Hepatocyte (in vitro differentiated cells): Measurements from ENCODE around the gene C12orf56. TPM values are rescaled to one million over a fixed set of nuclear protein-coding genes. Genes with fewer than 3 reads are reported as not detected.

Source experiments
- DNase-seq: peaks from one replicate; pipeline ENCODE4 v3.0.0-alpha.2; 2016; ENCODE audit warnings: low spot score
- H2AFZ ChIP-seq: fragments of 200-600 bp; sonication (generic); 2 replicates; pipeline ENCODE4 v1.6.0; 2016; ENCODE audit warnings: antibody characterized with exemption, mild to moderate bottlenecking
- H3K27ac ChIP-seq: fragments of 200-600 bp; sonication (generic); 2 replicates; pipeline ENCODE4 v1.5.1; 2016; ENCODE audit warnings: mild to moderate bottlenecking
- H3K27me3 ChIP-seq: fragments of 200-600 bp; sonication (generic); 2 replicates; pipeline ENCODE4 v1.6.1; 2016
- H3K36me3 ChIP-seq: fragments of 200-600 bp; sonication (generic); replicated peaks from 2 replicates; pipeline ENCODE4 v1.5.1; 2016; ENCODE audit warnings: low read depth; ENCODE audit not compliant: insufficient read depth
- H3K4me1 ChIP-seq: fragments of 200-600 bp; sonication (generic); 2 replicates; pipeline ENCODE4 v1.5.1; 2016; ENCODE audit warnings: mild to moderate bottlenecking, moderate library complexity; ENCODE audit not compliant: insufficient read depth
- H3K4me2 ChIP-seq: fragments of 200-600 bp; sonication (generic); 2 replicates; pipeline ENCODE4 v1.6.0; 2016
- H3K4me3 ChIP-seq: fragments of 200-600 bp; sonication (generic); 2 replicates; pipeline ENCODE4 v1.5.1; 2016; ENCODE audit warnings: mild to moderate bottlenecking
- H3K79me2 ChIP-seq: fragments of 200-600 bp; sonication (generic); 2 replicates; pipeline ENCODE4 v1.6.0; 2017; ENCODE audit warnings: mild to moderate bottlenecking
- H3K9me2 ChIP-seq: fragments of 200-600 bp; sonication (generic); replicated peaks from 2 replicates; pipeline ENCODE4 v1.6.0; 2017; ENCODE audit warnings: mild to moderate bottlenecking; ENCODE audit not compliant: insufficient read depth
- H3K9me3 ChIP-seq: fragments of 200-600 bp; sonication (generic); 2 replicates; pipeline ENCODE4 v1.5.1; 2016; ENCODE audit warnings: low read depth, mild to moderate bottlenecking
- H4K20me1 ChIP-seq: fragments of 200-600 bp; sonication (generic); 2 replicates; pipeline ENCODE4 v1.6.0; 2016; ENCODE audit warnings: mild to moderate bottlenecking; ENCODE audit not compliant: insufficient read depth, poor library complexity, severe bottlenecking
- EZH2 ChIP-seq: fragments of 200-600 bp; sonication (generic); IDR thresholded peaks from 2 replicates; pipeline ENCODE4 v1.6.1; 2016; ENCODE audit warnings: antibody characterized with exemption, mild to moderate bottlenecking, borderline replicate concordance
- EZH2phosphoT487 ChIP-seq: fragments of 200-600 bp; sonication (generic); IDR thresholded peaks from one replicate; pipeline ENCODE4 v1.6.1; 2018; ENCODE audit warnings: antibody characterized with exemption, mild to moderate bottlenecking, low read depth, moderate library complexity; ENCODE audit not compliant: unreplicated experiment, severe bottlenecking
- WGBS: methylation state at CpG from one replicate; pipeline ENCODE4 v1.1.6; 2016; ENCODE audit warnings: low lambda C conversion rate; ENCODE audit errors: missing lambda C conversion rate; 5-methylcytosine and 5-hydroxymethylcytosine counted together
- polyA plus RNA-seq: library from polyadenylated mRNA; unstranded; fragments of >200 nt; fragmentation: Nextera tagmentation; extraction: Ambion mirVana; gene quantifications from 2 replicates; pipeline ENCODE4 v1.2.1, GENCODE V29; 2016
- total RNA-seq: library from RNA; depleted of rRNA; stranded (reverse); fragments of >200 nt; gene quantifications from 2 replicates; pipeline ENCODE4 v1.2.3, GENCODE V29; 2014
- TF ChIP-seq, protein P1 (sequence below): fragments of 200-600 bp; sonication (generic); IDR thresholded peaks from 2 replicates; pipeline ENCODE4 v1.5.1; 2016; ENCODE audit warnings: antibody characterized with exemption, mild to moderate bottlenecking; ENCODE audit not compliant: poor library complexity

The C12orf56 gene
- total and polyA plus RNA-seq, 2 experiments from 2014 or later: 0.20 to 1.4 TPM

DNA sequence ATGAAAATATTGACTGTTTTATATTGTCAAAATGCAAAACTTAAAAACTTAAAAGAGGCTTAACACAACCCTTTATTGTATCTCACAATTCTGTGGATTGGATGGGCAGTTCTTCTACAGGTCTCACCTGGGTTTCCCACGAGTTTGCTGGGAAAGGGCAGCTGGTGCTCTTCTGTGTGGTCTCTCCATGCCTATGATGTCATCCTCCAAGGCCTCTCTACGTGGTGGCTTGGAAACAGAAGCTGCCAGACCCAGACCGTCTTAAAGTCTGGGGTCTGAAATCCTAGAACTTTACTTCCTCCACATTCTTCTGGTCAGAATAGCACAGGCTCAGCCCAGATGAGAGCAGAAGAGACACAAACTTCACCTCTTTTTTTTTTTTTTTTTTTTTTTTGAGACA is 132.0 kb downstream of the C12orf56 start:
- no peaks in the 10 kb centered on the region for H3K9me3 ChIP-seq
- WGBS: 64% methylated on average over 3 of the region's 3 CpGs

DNA sequence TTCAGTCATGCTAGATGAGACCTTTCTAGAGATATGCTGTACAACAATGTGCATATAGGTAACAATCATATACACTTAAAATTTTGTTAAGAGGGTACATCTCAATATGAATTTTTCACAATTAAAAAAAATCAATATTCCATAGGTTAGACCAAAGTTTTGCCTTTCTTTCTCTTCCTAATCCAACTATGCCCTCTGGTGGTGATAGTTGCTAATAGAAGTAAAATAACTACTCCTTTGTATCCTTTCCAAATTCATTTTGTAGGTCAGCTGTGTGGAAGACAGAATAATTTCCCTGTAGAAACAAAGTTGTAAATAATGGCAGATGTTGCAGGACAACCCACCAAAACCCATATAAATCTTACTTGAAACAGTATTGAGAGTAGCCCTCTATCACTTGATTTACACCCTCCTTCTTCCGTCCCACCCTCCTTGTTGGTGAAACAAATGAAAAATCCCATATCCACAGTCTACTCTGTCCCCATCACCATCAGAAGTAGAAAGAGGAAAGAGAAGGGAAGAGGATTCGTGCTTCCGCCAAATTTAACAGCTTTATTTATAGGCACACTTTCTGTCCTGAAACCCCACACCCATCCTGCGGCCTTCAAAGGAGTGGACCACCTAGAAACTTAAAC is 134.3 kb downstream of the C12orf56 start:
- H3K9me2 ChIP-seq: no peaks in the 10 kb centered on the region

More for the DNA sequence above, 132.0 kb downstream of the C12orf56 start:
- Histone ChIP-seq H3K27me3 (no peaks in the 10 kb centered on the region), H3K4me1 (no peaks in the 10 kb centered on the region), H3K27ac (no peak overlapping the region), H3K79me2 (no peaks in the 10 kb centered on the region), H3K4me3 (no peak overlapping the region), H3K36me3 (no peaks in the 10 kb centered on the region), H3K9me2 (no peaks in the 10 kb centered on the region), H3K4me2 (no peak overlapping the region), H4K20me1 (no peaks in the 10 kb centered on the region), H2AFZ (no peak overlapping the region)
- TF ChIP-seq, protein P1, sequence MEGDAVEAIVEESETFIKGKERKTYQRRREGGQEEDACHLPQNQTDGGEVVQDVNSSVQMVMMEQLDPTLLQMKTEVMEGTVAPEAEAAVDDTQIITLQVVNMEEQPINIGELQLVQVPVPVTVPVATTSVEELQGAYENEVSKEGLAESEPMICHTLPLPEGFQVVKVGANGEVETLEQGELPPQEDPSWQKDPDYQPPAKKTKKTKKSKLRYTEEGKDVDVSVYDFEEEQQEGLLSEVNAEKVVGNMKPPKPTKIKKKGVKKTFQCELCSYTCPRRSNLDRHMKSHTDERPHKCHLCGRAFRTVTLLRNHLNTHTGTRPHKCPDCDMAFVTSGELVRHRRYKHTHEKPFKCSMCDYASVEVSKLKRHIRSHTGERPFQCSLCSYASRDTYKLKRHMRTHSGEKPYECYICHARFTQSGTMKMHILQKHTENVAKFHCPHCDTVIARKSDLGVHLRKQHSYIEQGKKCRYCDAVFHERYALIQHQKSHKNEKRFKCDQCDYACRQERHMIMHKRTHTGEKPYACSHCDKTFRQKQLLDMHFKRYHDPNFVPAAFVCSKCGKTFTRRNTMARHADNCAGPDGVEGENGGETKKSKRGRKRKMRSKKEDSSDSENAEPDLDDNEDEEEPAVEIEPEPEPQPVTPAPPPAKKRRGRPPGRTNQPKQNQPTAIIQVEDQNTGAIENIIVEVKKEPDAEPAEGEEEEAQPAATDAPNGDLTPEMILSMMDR: no peak
- TF ChIP-seq EZH2phosphoT487: no peak
- no peak for TF ChIP-seq EZH2
- no peak for DNase-seq

DNA sequence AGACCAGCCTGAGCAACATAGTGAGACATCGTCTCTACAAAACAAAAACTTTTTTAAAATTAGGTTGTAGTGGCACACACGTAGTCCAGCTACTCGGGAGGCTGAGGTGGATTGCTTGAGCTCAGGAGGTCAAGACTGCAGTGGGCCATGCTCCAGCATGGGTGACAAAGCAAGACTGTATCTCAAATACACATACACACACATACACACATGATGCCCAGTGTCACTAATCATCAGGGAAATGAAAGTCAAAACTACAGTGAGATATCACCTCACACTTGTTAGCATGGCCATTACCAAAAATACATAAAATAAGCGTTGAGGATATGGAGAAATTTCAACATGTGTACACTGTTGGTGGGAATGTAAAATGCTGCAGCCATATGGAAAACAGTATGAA is 135.3 kb downstream of the C12orf56 start:
- H3K4me1 ChIP-seq: no peaks in the 10 kb centered on the region
- no peak for TF ChIP-seq EZH2
- TF ChIP-seq, protein P1: no peak
- no peak for TF ChIP-seq EZH2phosphoT487
- no peaks in the 10 kb centered on the region for H4K20me1 ChIP-seq
- no peak overlapping the region for H2AFZ ChIP-seq
- H3K4me3 ChIP-seq: no peak overlapping the region
- H3K4me2 ChIP-seq: no peak overlapping the region
- H3K9me2 ChIP-seq: no peaks in the 10 kb centered on the region
- WGBS: 88% methylated on average over 4 of the region's 4 CpGs
- no peak overlapping the region for H3K27ac ChIP-seq
- H3K79me2 ChIP-seq: no peaks in the 10 kb centered on the region
- DNase-seq: no peak
- H3K36me3 ChIP-seq: no peaks in the 10 kb centered on the region
- H3K9me3 ChIP-seq: no peaks in the 10 kb centered on the region
- H3K27me3 ChIP-seq: no peaks in the 10 kb centered on the region

More for the DNA sequence above, 134.3 kb downstream of the C12orf56 start:
- no peaks in the 10 kb centered on the region for H4K20me1 ChIP-seq
- no peaks in the 10 kb centered on the region for H3K36me3 ChIP-seq
- no peak overlapping the region for H3K4me2 ChIP-seq
- no peaks in the 10 kb centered on the region for H3K9me3 ChIP-seq
- H3K27ac ChIP-seq: no peak overlapping the region
- H2AFZ ChIP-seq: no peak overlapping the region
- TF ChIP-seq EZH2: no peak
- TF ChIP-seq, protein P1: peak; percentile 74
- peak; percentile 80 for DNase-seq
- WGBS: 84% methylated on average over 4 of the region's 4 CpGs
- H3K4me1 ChIP-seq: no peaks in the 10 kb centered on the region
- no peaks in the 10 kb centered on the region for H3K79me2 ChIP-seq
- no peaks in the 10 kb centered on the region for H3K27me3 ChIP-seq
- H3K4me3 ChIP-seq: no peak overlapping the region
